Activated T-cell treated with anti-CD3 and anti-CD28 coated beads, Interleukin-2, amount 50 U/mL, for 48 hours (primary cell): Measurements from ENCODE around the gene TGFBR3.
"Not testable (repeated sequence)": the region's sequence is repeated elsewhere in the genome, so short reads cannot be mapped to it uniquely, and the experiment has no call there.

Experiments used
- DNase-seq, 2 experiments: peaks; one replicate each; pipeline ENCODE4 v3.0.0-alpha.2; 2020

Gene TGFBR3

DNA sequence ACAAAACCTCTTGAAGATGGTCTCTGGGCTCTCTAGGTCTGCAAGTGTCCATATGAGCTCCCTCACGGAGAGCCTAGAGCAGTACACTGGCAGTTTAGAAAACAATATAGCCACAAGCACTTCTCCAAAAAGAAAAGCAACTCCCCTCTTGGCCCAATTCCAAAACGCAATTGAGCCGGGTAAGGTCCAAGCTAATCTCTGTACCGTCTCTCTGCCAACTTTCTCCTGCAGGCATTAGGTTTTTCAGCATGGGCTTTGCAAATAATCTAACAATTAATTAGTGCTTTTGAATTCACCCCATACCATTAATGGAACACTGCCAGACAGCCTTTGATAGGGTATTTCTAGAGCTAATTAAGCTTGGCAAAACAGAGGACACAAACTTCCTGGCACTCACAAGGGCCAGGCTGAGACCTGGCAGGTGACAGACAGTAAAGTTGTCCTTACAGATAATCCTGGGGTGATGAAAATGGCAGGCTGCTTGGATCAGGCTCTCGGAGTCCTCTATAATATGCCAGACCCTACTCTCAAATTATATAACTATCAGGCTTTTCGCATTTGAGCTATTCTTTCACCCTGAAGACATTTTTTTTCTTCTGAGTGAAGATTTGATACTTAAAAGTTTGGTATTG is 39.8 kb downstream of the TGFBR3 start:
- DNase-seq: no peak

DNA sequence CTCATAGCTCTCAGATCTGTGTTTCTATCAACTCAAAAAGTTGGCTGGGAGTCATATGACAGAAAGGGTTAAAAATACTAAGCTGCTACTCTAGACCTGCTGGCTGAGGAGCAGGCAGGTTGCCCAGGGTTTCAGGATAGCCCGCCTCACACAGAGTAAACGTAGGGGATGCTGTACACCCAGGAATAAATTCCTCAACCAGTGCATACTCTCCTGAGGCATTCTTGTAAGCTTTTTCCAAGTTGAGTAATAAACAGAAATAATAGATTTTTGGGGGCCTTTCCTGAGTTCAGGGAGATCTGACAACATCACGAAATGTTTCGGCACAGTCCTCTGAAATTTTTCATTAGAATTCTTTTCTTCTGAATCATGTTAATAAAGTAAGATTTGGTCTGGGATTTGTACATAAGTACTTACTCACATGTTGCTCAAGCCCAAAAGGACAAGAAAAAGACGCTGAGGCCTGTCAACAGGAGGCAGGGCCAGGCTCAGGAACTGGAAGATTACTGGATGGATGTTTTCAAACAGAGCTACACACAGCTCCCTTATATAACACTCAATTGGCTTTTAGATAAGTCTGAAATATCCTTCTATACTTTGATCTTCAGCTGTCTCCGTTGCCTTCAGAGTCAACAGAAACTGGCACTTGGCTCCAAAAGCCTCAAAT is 41.0 kb downstream of the TGFBR3 start:
- no peak for DNase-seq

DNA sequence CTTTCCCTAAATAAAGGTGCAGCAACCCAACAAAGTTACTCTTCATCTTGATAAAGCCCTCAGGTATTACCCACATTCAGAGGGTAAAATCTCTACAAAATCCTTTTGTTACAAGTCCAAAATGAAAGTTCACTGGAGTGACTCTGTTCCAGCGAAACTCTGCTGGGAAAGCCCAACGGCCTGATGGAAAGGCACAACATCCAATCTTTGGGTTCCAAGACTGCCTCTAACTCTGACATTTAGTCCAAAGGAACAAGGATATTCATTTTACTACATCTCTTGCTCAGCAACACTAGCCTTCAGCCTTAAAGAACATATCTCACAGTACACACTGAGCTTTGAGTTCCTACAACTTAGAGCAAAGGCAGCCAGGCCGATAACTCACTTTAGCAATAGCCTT is 42.1 kb downstream of the TGFBR3 start:
- DNase-seq: no peak

DNA sequence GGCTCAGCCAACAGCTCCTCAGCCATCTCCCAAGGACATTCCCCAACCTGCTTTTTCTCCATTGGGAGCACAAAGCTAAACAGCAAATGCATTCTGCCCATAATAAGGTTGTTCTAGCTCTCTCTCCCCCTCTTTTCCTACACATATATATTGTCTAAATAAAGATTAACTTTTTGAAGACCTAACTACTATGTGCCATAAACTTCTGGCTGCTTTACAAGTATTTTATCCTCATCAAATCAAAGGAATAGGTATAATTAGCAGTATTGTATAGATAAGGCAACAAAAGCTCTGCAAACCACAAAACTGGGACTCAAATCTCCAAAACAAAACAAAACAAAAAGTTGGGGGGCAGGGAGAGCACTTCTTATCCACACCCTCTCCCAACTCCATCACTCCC is 43.4 kb downstream of the TGFBR3 start:
- DNase-seq: no peak

DNA sequence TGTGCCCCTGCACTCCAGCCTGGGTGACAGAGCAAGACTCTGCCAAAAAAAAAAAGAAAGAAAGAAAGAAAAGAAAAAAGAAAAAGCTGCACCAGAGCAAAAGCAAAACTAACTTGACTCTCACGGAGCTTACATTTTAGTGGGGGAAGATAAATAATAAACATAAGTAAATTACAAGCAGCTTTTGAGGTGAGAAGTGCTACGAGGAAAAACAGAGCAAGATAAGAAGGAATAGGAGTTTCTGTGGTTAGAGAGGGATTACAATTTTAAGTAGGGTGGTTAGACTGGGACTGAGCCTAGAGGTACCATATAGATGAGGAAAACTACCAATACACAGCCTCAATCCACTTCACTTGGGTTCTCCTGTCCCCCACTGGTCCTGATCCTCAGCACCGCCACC is 43.9 kb downstream of the TGFBR3 start:
- no peak for DNase-seq

DNA sequence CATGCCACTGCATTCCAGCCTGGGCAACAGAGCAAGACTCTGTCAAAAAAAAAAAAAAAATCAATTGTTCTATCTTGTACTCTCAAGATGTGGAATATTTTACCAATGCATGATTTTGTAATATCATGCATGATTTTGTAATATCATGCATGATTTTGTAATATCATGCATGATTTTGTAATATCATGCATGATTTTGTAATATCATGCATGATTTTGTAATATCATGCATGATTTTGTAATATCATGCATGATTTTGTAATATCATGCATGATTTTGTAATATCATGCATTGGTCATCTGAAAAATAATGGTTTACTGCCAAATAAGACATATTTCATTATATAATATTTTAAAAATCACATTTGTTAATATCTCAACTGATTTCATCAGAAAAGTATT is 45.7 kb downstream of the TGFBR3 start:
- not testable (repeated sequence) for DNase-seq

DNA sequence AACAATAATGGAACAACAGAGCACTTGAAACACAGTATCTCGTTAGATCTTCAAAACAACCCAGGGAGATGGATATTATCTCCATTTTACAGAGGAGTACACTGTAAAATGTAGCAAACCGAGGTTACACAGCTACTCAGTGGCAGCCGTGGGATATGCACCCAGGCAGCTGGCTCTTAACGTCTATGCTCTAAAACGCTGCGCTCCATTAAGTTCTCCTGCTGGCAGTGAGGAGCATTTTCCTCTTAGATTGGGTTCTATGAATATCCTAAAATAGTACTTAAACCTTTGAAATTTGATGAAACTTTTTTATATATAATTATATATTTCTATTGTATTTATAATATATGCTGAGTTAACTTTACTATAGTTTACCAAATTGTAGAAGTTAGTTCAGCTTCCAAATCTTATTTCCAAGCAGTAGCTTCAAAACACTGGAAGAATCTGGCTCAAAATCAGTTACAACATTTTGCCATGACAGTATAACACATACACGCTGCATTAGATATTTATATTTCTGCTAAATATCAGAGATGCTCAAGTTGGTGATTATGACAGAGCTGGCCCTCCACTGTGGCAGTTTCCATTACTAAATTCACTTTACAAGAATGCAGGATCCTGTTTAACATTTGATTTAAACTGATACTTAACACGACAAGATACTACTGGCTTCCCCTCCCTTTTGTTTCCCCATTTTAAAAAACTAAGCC is 49.5 kb downstream of the TGFBR3 start:
- DNase-seq: no peak

DNA sequence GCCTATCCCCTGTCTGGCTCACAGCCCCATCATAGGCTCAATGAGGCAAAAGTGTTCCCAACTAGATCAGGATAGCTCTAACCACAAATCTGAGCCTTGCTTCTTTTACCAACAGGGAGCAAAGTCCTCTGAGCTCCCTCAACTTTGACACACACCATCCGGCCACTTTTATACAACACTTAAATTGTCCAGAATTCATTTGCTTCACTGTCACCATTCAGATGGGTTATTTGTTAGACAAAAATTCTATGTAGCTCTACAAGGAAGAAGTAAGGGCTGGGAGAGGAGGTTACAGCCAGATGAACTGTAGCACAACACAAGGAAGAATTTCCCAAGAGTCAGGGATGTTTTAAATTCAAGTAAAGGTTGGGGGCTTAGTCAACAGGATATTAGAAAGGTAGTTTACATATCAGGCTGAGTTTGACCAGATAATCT is 50.8 kb downstream of the TGFBR3 start:
- DNase-seq: no peak

DNA sequence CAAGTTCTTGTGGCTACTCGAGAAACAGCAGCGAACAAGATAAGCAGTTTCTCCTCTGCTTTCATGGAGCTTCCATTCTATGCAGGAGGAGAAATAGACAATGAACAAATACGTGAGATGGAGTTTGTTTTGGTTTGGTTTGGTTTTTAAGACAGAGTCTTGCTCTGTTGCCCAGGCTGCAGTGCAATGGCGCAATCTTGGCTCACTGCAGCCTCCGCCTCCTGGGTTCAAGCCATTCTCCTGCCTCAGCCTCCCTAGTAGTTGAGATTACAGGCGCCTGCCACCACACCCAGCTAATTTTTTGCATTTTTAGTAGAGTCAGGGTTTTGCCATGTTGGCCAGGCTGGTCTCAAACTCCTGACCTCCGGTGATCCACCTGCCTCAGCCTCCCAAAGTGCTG is 51.4 kb downstream of the TGFBR3 start:
- not testable (repeated sequence) for DNase-seq

DNA sequence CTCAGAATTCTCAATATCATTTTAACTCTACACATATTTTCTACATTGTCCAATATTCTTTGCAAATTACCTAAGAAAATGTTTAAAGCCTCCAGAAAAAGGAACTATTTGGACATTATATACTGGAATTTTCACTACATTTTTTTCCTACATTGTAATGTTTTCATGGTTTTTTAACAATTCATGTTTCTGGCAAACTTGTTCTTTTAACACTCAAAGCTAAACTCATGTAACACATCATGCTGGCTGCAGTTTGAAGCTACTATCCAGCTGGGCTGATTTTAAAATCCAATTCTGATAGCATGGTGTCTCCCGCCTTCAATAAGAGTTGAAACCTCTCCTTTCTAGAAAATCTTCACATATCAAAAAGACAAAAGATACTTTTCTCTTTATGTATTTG is 52.0 kb downstream of the TGFBR3 start:
- no peak for DNase-seq

DNA sequence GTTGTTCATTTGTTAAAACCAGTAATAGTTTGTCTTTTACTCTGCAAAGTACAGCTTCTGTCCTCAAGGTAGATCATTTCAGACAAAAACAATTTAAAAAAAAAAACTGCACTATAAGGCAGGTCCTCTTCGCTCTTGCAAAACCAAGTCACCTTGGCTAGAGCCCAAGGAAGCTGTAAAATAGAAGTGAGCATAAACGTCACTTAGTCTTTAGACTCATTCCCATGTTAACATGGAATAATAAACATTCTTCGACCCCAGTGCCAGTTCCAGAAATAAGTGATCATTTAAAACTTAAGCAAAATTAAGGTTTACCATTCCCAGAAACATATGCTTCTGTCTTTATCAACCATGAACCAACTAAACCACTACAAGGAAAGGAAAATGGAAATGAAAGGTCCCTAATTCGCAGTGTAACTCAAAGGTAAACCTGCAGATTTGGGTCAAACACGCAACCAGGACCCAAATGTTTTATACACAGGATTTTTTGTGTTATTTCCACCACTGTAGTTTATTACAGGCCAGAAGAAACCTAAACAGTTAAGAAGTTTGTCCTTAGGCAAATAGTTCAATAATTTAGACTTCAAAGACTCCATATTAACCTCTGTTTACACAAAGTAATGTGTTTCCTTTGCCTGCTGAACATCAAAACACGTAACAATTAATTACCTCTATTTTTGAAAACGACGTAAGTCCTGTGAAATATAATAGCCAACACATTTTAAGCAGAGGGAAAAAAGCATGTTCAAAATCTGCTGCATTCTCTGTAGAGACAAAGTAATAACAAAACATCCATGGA is 54.6 kb downstream of the TGFBR3 start:
- DNase-seq: no peak

DNA sequence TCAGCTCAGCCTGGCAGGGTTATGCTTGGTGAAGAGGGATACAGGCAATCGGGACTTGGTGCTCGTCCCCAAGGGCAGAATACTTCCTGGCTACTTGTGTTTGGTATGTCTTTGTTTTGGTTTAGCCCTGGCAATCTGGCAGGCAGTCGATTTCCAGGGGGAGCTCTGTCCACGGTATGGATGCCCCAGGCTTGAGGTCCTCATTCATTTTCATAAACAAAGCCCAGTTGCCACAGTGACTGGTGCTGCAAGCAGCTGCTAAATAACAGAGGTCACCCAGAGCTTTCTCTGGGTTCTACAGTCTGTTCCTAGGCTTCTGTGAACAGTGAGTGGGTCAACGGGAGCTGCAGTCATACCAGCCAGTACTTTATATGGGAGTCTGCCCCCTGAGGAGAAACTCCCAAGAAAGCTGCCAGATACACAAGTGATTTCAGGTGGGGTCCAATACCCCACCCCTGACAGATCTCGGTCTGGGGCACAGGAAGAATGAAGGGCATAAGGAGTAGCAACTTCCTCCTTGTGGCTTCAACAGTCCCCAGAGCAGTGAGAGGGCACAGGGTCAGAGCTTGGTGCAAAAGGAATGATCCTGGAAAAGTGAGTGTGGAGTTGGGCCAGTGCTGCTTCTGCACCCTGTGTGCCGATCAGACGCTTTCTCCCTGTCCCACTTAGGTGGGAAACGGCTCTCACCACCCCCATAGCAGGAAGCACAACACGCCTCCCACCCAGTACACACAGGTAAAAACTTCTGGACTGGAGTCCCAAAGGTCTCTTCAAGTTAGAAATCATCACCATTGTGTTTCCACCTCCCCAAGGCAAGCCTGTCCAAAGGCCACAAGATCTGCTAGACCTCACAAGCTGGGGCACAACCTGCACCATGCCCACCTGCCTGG is 55.5 kb downstream of the TGFBR3 start:
- DNase-seq: no peak

DNA sequence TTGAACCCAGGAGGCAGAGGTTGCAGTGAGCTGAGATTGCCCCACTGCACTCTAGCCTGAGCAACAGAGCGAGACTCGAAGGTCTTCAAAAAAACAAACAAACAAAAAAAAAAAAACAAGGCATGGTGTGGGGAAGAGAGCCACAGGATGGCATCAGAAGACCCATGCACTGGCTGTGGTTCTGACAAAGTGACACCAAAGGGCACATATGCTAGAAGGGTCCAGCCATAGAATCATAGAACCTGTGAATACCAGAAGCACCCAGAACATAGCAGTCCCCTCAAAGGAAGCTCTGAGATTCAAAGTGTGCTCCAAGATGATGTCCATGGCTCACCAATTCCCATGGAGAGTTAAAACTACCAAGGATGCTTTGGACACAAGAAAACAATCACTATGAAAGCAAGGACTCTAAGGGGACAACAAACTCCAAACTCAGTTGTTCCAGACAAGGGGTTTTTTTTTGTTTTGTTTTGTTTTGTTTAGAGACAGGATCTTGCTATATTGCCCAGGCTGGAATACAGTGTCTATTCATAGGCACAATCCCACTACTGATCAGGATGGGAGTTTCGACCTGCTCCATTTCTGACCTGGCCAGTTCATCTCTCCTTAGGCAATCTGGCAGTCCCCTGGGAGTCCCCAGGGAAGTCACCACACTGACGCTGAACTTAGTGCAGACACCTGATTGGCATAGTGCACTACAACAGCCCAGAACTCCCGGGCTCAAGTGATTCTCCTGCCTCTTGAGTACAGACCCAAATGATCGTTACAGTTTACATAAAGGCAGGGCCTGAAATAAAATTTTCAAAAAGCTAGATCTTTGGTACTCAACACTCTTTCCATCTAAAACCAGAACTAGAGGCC is 56.4 kb downstream of the TGFBR3 start:
- no peak for DNase-seq

DNA sequence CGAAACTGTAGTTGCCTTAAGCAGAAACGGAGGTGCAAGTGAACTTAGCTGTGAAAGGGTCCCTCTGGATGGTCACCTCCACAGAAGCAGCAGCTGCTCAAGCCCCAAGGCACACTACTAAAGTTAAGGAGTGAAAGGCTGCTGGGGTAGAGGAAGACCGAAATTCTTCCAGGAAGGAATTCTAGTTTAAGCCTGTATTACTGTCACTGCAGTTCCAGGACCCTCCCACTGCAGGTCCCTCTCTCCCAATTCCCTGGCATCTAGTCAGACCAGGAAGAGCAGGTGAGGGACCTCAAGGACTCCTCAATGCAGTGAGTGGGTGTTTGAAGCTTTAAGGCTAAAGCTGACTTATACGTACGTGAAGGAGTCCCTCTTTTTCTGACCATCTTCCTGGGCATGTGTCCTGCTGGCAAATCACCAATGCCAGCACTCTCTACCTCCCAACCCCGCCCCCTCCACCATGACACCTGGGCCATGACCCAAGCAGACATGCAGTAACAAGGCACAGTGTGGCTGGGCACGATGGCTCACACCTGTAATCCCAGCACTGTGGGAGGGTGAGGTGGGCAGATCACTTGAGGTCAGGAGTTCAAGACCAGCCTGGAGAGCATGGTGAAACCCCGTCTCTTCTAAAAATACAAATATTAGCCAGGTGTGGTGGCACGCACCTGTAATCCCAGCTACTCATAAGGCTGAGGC is 57.2 kb downstream of the TGFBR3 start:
- DNase-seq: no peak

DNA sequence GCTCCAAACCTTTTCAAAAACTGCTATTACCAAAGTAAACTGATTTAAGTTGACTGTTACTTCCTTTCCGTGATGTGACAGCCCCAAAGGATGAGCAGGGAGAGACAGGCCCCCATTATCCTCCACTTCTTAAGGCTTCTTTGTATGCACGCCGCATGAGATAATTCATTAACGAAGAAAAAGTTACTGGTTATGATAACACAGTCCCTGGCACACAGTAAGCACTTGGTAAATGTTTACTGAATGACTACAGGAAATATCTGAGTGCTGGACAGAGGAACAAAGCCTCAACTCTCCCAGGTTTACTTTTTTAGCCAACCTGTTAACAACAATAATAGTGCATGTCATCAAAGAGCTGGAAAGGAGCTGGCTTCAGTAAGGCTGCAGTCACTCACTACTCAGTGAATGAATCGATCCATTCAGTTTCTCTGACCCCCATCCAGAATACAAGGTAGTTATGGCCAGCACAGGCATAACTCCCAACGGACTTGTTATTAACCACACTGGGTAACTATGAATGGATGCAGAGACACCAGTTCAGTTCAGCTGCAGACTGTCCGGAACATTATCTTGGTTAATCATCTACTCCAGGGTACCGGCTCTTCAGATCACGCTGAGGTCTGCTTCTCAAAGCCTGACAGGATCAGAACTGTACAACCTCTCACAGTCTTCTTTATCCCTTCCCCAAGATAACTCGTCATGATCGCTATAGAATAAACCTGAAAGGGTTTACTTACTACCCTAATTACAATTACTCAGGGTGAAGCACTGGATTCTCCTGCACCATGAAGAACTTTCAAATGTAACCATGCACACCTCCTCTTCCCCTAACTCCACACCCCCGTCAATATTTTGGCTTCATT is 58.3 kb downstream of the TGFBR3 start:
- DNase-seq: no peak

DNA sequence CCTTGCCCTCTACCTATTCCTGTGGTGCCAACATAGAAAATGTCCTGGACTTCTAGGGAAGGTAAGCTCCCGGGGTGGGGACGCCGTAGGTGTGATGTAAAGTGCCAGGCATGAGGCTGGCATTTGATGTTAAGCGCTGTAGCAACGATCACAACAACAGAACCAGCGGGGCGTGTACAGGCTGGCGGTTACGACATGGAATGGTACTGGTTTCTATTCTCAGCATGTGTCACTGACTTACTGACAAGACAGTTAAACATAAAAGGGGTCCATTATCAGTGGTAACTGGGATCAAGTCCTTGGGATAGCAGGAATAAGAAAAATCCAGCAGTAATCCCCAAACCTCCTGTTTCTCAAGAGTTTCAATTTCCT is 58.9 kb downstream of the TGFBR3 start:
- no peak for DNase-seq

DNA sequence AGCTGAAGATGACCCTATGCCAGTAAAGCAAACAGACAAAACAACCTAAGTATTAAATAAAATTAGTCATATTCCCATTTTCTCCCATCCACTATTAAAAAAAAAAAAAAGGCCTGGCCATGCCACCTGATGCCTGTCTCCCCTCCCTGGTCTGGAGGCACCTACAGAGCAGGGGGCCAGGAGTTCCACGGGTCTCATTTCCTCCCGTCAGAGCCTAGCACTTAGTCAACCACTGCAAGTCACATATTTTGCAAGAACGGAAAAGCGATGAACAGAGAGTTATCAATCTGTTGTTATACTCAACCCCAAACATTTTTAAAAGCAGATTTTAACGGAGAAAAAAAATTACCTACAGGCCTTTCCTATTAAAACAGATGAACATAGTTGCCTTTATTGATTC is 59.3 kb downstream of the TGFBR3 start:
- DNase-seq: no peak

DNA sequence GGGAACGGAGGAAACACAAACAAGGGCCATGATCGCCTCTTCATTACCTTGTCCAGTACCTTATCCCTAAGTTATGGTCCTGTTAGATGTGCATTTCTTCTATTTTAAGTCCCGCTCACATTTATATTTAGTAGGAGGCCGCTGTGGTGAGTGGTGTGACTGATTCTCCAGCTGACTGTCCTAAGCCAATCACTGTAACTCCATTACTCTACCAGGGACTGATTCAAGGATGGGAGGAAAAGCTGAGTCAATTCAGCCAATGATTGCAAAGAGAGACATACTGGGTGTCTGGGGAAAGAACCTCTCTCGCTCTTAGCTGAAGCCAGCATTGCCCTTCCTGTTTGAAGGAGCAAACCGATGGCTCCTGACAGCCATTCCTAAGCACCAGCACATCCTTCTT is 59.7 kb downstream of the TGFBR3 start:
- no peak for DNase-seq

DNA sequence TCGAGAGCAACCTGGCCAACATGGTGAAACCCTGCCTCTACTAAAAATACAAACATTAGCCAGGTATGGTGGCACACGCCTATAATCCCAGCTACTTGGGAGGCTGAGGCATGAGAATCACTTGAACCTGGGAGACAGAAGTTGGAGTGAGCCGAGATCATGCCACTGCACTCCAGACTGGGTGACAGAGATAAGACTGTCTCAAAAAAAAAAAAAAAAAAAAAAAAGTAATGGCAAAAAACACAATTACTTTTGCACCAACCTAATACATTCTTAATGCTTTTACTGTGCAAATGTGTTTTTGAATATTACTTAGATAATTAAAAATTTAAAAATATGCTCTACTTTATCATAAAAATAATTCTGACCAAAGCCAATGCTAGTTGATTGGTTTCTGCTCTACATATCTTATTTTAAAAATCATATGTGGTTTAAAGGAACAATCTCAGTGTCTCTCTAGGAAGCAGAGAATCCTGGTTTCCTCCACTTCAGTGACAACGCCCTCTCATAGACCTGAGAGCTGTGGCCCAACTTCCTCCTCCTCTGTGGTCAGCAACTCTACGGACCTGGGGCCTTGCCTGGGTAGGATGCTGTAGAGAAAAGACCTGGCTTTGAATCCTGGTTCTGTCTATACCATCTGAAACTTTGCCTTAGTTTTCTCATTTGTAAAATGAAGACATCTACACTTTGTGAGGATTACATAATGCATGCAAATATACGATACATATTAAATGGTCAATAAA is 64.7 kb downstream of the TGFBR3 start:
- no peak for DNase-seq
